Activated naive CD8-positive, alpha-beta T cell (primary cell): Measurements from ENCODE around the gene DNM3.

Source experiments
- H3K27ac Mint-ChIP-seq: one replicate; pipeline ENCODE4 v1.8.0; 2021; ENCODE audit warnings: mixed read lengths
- H3K27me3 Mint-ChIP-seq: one replicate; pipeline ENCODE4 v1.8.0; 2021; ENCODE audit warnings: mixed read lengths
- H3K36me3 Mint-ChIP-seq: one replicate; pipeline ENCODE4 v1.8.0; 2021; ENCODE audit warnings: mixed read lengths
- H3K4me1 Mint-ChIP-seq: one replicate; pipeline ENCODE4 v1.8.0; 2021; ENCODE audit warnings: low read depth, mixed read lengths
- H3K4me3 Mint-ChIP-seq: one replicate; pipeline ENCODE4 v1.8.0; 2021; ENCODE audit warnings: mild to moderate bottlenecking, mixed read lengths
- H3K9me3 Mint-ChIP-seq: one replicate; pipeline ENCODE4 v1.8.0; 2021; ENCODE audit warnings: low read depth, mixed read lengths

Gene DNM3

DNA sequence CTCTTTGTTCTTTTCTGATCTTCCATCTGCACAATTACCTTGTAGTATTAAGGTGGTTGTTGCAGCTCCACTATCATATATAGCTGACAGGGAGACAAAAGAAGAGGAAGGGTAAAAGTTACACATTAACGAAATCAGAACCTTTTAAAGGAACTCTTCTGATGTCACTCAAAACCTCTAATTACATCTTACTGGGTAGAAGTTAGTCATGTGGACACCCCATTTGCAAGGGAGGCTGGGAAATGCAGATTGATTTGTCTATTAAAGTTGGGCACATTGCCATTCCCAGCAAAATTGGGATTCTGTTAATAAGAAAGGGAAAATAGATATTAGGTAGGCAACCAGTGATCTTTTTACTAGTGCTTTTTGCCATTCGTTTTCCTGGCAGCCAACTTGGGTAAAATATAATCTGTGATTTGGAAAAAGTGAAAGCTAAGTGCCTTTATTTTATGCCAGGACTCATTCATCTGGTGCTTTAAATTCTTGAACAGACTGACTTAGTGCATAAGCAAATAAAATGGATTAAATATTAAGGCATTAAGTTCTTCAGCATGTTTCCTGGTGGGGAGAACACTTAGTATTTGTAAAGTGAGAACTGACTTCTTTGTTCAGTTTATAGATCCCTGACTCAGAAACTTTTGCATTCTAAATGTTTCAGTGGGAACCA lies 71.3 kb downstream of the DNM3 start:
- Mint-ChIP-seq H3K9me3 (no peaks in the 10 kb centered on the region), H3K4me3 (no peak overlapping the region), H3K27me3 (no peaks in the 10 kb centered on the region), H3K4me1 (no peaks in the 10 kb centered on the region), H3K27ac (no peak overlapping the region), H3K36me3 (no peaks in the 10 kb centered on the region)

DNA sequence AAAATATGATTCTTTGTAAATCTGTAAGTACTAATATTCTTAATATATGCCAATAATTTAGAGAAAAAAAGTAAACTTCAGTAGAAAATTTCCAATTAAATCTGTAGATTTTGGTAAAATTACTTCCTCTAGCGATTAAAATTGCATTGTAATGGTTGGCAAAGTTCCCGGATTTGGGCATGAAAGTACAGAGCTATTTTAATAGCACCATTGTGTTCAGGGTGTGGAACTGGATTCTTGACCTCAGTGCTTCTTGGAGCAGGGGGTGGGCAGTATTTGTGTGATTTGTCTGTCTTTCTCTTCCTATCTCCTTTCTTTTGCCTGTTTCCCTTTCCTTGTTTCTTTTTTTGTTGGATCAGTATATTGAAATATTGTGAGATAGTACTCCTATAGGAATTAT lies 72.1 kb downstream of the DNM3 start:
- no peaks in the 10 kb centered on the region for H3K9me3 Mint-ChIP-seq
- no peaks in the 10 kb centered on the region for H3K4me1 Mint-ChIP-seq
- no peak overlapping the region for H3K4me3 Mint-ChIP-seq
- no peaks in the 10 kb centered on the region for H3K27me3 Mint-ChIP-seq
- no peak overlapping the region for H3K27ac Mint-ChIP-seq
- H3K36me3 Mint-ChIP-seq = no peaks in the 10 kb centered on the region

- Mint-ChIP-seq H3K27me3 (no peaks in the 10 kb centered on the region), H3K36me3 (no peaks in the 10 kb centered on the region), H3K9me3 (no peaks in the 10 kb centered on the region), H3K4me1 (no peaks in the 10 kb centered on the region), H3K27ac (no peak overlapping the region), H3K4me3 (no peak overlapping the region)
Measured at GRCh38 chr1:171916315-171916771, 75.0 kb downstream of the DNM3 start.

DNA sequence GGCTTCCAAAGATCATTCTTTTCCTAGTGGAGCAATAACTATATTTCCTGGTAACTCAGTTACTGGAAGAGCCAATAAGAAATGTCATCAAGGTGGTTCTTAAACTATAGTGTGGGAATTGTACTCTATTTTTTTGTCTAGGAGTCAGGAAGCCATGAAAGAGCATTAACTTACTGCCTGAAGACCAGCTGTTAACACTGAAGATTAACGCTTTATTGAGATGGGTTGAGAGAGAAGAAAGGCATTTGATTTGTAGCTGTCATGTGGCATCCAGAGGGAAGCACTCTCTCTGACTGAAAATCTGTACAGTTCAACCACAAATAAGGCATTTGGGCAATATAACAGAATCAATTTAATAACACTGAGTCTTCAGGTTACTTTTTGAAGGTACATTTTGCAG lies 76.0 kb downstream of the DNM3 start:
- H3K4me3 Mint-ChIP-seq = no peak overlapping the region
- H3K27ac Mint-ChIP-seq = no peak overlapping the region
- no peaks in the 10 kb centered on the region for H3K27me3 Mint-ChIP-seq
- no peaks in the 10 kb centered on the region for H3K36me3 Mint-ChIP-seq
- H3K9me3 Mint-ChIP-seq = no peaks in the 10 kb centered on the region
- no peaks in the 10 kb centered on the region for H3K4me1 Mint-ChIP-seq

DNA sequence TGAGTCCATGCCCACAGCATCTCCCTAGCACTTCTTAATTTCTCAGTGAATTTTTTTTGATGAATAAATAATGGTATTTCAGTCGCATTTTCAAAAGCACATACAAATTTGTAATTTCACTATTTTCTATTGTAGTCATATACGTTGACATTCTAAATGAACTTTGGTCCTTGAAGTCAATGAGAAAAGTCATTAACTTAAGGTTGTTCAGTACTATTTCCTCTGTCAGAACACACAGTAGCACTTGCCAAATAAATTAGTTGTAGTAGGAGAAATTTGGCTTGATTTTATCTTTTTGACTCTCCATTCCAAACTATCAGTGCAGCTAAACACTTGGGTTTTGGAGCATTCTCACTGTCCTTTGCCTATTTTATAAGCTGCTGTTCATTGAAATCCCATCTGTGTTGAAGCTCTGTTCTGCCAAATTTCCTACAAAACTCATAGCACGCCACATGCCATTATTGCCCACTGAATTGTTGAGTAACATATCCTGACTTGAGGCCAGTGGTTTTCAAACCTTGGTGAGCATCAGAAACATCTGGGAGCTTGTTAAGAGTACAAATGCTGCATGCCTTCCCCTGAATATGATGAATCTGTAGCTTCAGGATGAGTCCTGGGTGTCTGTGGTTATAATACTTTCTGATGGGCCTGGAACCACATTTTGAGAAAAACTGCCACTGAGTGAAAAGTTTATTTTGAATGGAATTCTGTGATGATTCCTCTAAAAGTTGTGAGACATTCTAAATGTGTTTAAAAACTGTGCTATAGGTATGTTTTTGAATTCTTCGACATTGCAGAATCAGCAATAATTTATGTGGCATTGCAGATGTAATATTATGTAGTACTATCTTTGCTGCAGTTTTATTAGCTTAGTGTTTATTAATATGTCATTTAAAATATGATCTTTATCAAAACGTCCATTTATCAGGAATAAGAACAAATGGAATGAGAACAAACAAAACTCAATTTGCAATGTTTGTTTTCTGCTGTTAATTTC lies 78.9 kb downstream of the DNM3 start:
- Mint-ChIP-seq H3K4me1 (no peaks in the 10 kb centered on the region), H3K27ac (no peak overlapping the region), H3K36me3 (peaks cover 3% of the 10 kb centered on the region), H3K9me3 (peaks cover 3% of the 10 kb centered on the region), H3K4me3 (no peak overlapping the region), H3K27me3 (no peaks in the 10 kb centered on the region)

DNA sequence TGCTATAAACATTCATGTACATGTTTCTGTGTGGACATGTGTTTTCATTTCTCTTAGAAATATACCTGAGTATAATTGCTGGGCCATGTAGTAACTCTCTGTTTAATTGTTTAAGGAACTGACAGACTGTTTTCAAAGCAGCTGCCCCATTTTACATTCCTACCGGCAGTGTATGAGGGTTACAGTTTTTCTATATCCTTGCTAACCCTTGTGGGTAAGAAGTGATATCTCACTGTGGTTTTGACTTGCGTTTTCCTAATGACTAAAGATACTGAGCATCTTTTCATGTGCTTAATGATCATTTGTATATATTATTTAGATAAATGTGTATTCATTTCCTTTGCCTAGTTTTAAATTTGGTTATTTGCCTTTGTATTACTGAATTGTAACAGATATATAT lies 81.7 kb downstream of the DNM3 start:
- Mint-ChIP-seq H3K27ac (no peak overlapping the region), H3K4me3 (no peak overlapping the region), H3K36me3 (peaks cover 5% of the 10 kb centered on the region), H3K9me3 (peaks cover 8% of the 10 kb centered on the region), H3K4me1 (no peaks in the 10 kb centered on the region), H3K27me3 (no peaks in the 10 kb centered on the region)

DNA sequence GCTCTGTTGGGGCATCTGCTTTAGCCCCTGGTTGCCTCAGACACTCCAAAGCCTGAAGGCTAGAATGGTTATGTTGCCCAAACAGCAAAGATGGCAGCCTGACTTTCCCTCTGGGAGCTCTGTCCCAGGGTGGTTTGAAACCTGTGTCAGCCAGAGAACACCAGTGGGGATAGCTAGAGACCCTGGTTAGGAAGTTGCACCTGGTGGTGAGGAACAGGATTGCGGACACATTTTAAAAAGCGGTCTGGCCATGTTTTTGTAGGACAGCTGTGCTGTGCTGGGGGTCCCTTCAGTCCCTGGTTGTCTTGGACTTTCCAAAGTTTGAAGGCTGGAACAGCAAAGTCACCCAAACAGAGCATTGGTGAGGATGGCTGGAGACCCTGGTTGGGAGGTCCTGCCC lies 87.8 kb downstream of the DNM3 start:
- peaks cover 5% of the 10 kb centered on the region for H3K9me3 Mint-ChIP-seq
- H3K4me3 Mint-ChIP-seq = no peak overlapping the region
- no peak overlapping the region for H3K27ac Mint-ChIP-seq
- H3K27me3 Mint-ChIP-seq = peaks cover 2% of the 10 kb centered on the region
- H3K4me1 Mint-ChIP-seq = no peaks in the 10 kb centered on the region
- H3K36me3 Mint-ChIP-seq = peaks cover 4% of the 10 kb centered on the region

DNA sequence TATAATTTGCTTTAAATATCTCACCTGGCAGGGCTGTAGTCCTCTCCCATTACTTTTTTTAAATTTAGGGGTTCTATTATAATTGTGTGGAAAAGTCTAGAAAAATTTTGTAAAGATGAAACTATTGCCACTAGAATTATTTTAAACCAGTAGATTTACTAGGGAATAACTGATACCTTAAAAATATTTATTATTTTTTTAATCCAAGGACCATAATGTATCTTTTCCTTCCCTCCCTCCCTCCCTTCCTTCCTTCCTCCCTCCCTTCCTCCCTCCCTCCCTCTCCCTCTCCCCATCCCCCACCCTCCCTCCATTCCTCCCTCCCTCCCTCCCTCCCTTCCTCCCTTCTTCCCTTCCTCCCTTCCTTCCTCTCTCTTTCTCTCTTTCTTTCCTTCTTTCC lies 90.5 kb downstream of the DNM3 start:
- no peak overlapping the region for H3K4me3 Mint-ChIP-seq
- peaks cover 2% of the 10 kb centered on the region for H3K27me3 Mint-ChIP-seq
- peaks cover 4% of the 10 kb centered on the region for H3K36me3 Mint-ChIP-seq

GRCh38 chr1:171934664-171935063 lies 93.4 kb downstream of the DNM3 start:
- Mint-ChIP-seq H3K27me3 (peaks cover 2% of the 10 kb centered on the region), H3K27ac (no peak overlapping the region), H3K36me3 (peaks cover 2% of the 10 kb centered on the region), H3K4me3 (no peak overlapping the region), H3K4me1 (no peaks in the 10 kb centered on the region), H3K9me3 (no peaks in the 10 kb centered on the region)

More for the DNA sequence above, 90.5 kb downstream of the DNM3 start:
- Mint-ChIP-seq H3K27ac (no peak overlapping the region), H3K9me3 (no peaks in the 10 kb centered on the region), H3K4me1 (no peaks in the 10 kb centered on the region)

- Mint-ChIP-seq H3K9me3 (no peaks in the 10 kb centered on the region), H3K27me3 (peaks cover 2% of the 10 kb centered on the region), H3K36me3 (peaks cover 2% of the 10 kb centered on the region), H3K4me1 (no peaks in the 10 kb centered on the region), H3K4me3 (no peak overlapping the region), H3K27ac (no peak overlapping the region)
Measured at GRCh38 chr1:171935086-171935485, 93.8 kb downstream of the DNM3 start.

DNA sequence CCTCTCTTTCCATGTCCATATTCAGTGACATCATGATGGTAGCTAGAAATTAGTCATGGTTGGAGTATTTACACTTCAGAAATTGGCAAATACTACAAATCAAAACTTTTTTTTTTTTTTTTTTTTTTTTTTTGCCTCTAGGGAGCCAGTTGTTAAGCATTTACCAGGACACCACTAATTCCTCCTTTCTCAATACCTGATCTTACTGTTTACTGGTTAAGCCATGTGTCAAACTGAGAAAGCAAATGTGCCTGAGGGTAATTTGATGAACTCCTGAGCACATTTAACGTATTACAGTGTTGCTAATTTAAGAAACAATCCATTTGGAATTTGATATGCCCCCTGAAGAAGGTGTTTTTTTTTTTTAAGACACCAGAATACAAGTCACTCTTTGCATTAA lies 94.4 kb downstream of the DNM3 start:
- Mint-ChIP-seq H3K9me3 (no peaks in the 10 kb centered on the region), H3K36me3 (peaks cover under 1% of the 10 kb centered on the region), H3K4me3 (no peak overlapping the region), H3K27me3 (peaks cover under 1% of the 10 kb centered on the region), H3K27ac (no peak overlapping the region), H3K4me1 (no peaks in the 10 kb centered on the region)

GRCh38 chr1:171937938-171938337 lies 96.6 kb downstream of the DNM3 start:
- H3K27me3 Mint-ChIP-seq = no peaks in the 10 kb centered on the region
- H3K9me3 Mint-ChIP-seq = no peaks in the 10 kb centered on the region
- H3K4me1 Mint-ChIP-seq = no peaks in the 10 kb centered on the region
- no peaks in the 10 kb centered on the region for H3K36me3 Mint-ChIP-seq
- H3K27ac Mint-ChIP-seq = no peak overlapping the region
- no peak overlapping the region for H3K4me3 Mint-ChIP-seq

DNA sequence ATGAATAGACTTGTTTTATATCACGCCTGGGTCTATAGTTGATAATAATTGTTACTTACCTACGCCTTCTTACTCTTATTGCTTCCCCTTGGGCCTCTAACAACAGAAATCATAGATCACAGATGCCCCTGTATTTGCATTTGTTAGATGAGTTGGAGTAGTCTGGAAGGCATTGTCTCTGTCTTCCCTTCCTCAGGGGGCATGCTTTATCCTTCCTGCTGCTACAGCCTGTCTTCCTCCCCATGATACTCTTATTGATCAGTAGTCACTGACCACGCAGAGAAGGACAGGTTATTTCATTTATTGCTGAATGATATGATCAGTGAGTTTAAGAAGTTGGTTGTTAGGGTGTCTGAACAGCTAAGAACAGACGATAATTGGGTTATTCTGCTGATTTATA lies 98.4 kb downstream of the DNM3 start:
- no peaks in the 10 kb centered on the region for H3K36me3 Mint-ChIP-seq
- no peaks in the 10 kb centered on the region for H3K4me1 Mint-ChIP-seq
- no peaks in the 10 kb centered on the region for H3K9me3 Mint-ChIP-seq
- no peak overlapping the region for H3K4me3 Mint-ChIP-seq
- no peaks in the 10 kb centered on the region for H3K27me3 Mint-ChIP-seq
- no peak overlapping the region for H3K27ac Mint-ChIP-seq

DNA sequence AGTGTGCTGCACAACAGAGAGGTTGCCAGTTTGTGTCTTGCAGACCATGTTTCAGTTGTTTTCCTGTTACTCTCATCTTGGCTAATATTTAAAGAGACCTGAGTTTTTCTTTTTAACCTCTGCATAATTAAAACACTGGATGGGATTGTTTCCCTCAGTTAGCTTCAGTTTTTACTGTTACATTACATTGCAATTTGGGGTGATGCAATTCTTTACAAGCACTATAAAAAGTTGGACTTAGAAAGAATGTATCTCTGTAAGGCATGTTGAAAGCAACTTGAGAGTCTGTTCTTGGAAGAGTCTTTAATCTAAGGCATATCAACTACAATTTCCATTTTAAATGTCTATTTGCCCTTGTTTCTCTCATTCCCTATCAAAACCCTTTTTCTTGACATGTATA lies 99.1 kb downstream of the DNM3 start:
- Mint-ChIP-seq H3K27ac (no peak overlapping the region), H3K4me3 (no peak overlapping the region), H3K9me3 (no peaks in the 10 kb centered on the region), H3K27me3 (no peaks in the 10 kb centered on the region), H3K36me3 (no peaks in the 10 kb centered on the region), H3K4me1 (no peaks in the 10 kb centered on the region)

GRCh38 chr1:171941920-171942319 lies 100.6 kb downstream of the DNM3 start:
- H3K27ac Mint-ChIP-seq = no peak overlapping the region
- no peak overlapping the region for H3K4me3 Mint-ChIP-seq
- no peaks in the 10 kb centered on the region for H3K4me1 Mint-ChIP-seq
- H3K36me3 Mint-ChIP-seq = no peaks in the 10 kb centered on the region
- no peaks in the 10 kb centered on the region for H3K9me3 Mint-ChIP-seq
- no peaks in the 10 kb centered on the region for H3K27me3 Mint-ChIP-seq
